Body of pancreas (tissue), 4 donors: ENCODE results near the gene UBE2E2. TPM values are rescaled to one million over a fixed set of nuclear protein-coding genes. Genes with fewer than 3 reads are reported as not detected.

Experiments
- ATAC-seq: fragments of 150-250 bp; one replicate; pipeline ENCODE4 v1.9.1; 2016
- DNase-seq, 4 donors: peaks; one replicate each; pipeline ENCODE4 v3.0.0-alpha.2; 2019
- H3K27ac ChIP-seq, 4 donors: fragments of 200-600 bp; sonication (generic); 1 replicate in 3 of 4; 2 replicates in 1 of 4; pipeline versions ENCODE4 v1.5.1 to v1.6.1; 2016 to 2019; ENCODE audit warnings: mild to moderate bottlenecking in 1 of 4, mixed read lengths in 1 of 4, moderate library complexity in 1 of 4
- H3K27me3 ChIP-seq, 2 donors: fragments of 200-600 bp; sonication (generic); one replicate each; pipeline ENCODE4 v1.6.0; 2016; ENCODE audit warnings: mild to moderate bottlenecking in 1 of 2
- H3K36me3 ChIP-seq, 2 donors: fragments of 200-600 bp; sonication (generic); replicated peaks in 1 of 2; 2 replicates each; pipeline ENCODE4 v1.5.1; 2016; ENCODE audit warnings: low read depth in 2 of 2; ENCODE audit not compliant: insufficient read depth in 1 of 2
- H3K4me1 ChIP-seq: fragments of 200-600 bp; sonication (generic); one replicate; pipeline ENCODE4 v1.6.0; 2016
- H3K4me3 ChIP-seq, 2 donors: fragments of 200-600 bp; sonication (generic); 1 replicate in 1 of 2; 2 replicates in 1 of 2; pipeline ENCODE4 v1.5.1; 2016 to 2019
- H3K9me3 ChIP-seq, 3 donors: fragments of 200-600 bp; sonication (generic); 1 replicate in 2 of 3; 2 replicates in 1 of 3; pipeline ENCODE4 v1.5.1; 2016
- POLR2A ChIP-seq, 3 donors: fragments of 450-650 bp; IDR thresholded peaks; one replicate each; pipeline ENCODE4 v1.6.1; 2016; ENCODE audit warnings: antibody characterized with exemption in 3 of 3, mild to moderate bottlenecking in 2 of 3
- WGBS, 2 donors: methylation state at CpG; one replicate each; pipeline ENCODE4 v1.1.5; 2017; 5-methylcytosine and 5-hydroxymethylcytosine counted together
- intact Hi-C: fragments of 100-400 bp; cut with DNase I; formaldehyde crosslinking; loops from one replicate; pipeline ENCODE4 v1.15.1; 2023
- total RNA-seq, 2 donors: library from RNA; depleted of rRNA; stranded (reverse); fragments of >200 nt; gene quantifications; one replicate each; pipeline ENCODE4 v1.1.0, GENCODE V29; 2016
- TF ChIP-seq, protein P1 (sequence below), 7 experiments: fragments of 450-650 bp in 4 of 7; fragments of 200-600 bp in 3 of 7; sonication (generic) in 3 of 7; IDR thresholded peaks; one replicate each; pipeline ENCODE4 v1.5.1; 2016 to 2019; ENCODE audit warnings: antibody characterized with exemption in 7 of 7

UBE2E2 gene
- total RNA-seq, 2 donors from 2014 or later, result 7.8 to 23.7 TPM

DNA sequence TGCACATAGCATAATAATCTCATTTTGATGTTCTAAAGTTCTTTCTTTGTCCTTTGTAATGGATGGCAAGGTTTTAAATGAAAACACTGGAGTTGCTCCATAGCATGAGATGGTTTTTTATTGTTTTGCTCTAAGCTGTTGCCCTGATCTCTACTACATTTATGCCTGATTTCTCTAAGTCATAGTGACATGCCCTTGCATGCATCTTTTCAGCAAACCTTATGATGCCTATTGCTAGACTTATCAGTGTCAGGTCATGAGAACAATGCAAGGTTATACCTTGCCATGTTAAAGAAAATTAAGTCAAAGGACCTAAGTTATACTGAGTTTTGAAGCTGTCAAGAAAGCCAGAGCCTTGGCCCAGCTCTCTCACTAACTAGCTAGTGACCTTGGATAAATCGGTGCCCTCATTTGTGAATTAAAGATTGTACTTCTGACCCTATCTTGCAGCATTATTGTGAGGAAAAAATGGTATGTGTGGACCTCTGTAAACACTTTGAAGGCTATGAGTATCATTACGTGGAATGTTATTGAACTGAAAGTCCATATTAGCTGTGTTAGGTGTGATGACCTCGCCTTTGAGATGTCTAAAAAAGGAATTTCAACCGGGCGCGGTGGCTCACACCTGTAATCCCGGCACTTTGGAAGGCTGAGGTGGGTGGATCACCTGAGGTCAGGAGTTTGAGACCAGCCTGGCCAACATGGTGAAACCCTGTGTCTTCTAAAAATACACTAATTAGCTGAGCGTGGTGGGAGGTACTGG, 346.2 kb downstream of the UBE2E2 start:
- Histone ChIP-seq H3K4me3 (no peak overlapping the region), H3K4me1 (no peaks in the 10 kb centered on the region), H3K27me3 (no peaks in the 10 kb centered on the region), H3K27ac (no peak overlapping the region), H3K9me3 (no peaks in the 10 kb centered on the region), H3K36me3 (no peaks in the 10 kb centered on the region)
- ATAC-seq, result no peak
- intact Hi-C loops, result no loop called here
- 89 to 90% methylated on average over 8 of the region's 8 CpGs for WGBS, 2 donors
- no peak for DNase-seq
- TF ChIP-seq, protein P1, sequence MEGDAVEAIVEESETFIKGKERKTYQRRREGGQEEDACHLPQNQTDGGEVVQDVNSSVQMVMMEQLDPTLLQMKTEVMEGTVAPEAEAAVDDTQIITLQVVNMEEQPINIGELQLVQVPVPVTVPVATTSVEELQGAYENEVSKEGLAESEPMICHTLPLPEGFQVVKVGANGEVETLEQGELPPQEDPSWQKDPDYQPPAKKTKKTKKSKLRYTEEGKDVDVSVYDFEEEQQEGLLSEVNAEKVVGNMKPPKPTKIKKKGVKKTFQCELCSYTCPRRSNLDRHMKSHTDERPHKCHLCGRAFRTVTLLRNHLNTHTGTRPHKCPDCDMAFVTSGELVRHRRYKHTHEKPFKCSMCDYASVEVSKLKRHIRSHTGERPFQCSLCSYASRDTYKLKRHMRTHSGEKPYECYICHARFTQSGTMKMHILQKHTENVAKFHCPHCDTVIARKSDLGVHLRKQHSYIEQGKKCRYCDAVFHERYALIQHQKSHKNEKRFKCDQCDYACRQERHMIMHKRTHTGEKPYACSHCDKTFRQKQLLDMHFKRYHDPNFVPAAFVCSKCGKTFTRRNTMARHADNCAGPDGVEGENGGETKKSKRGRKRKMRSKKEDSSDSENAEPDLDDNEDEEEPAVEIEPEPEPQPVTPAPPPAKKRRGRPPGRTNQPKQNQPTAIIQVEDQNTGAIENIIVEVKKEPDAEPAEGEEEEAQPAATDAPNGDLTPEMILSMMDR (IDR thresholded peaks at IDR 0.05), result no peak
- TF ChIP-seq POLR2A (IDR thresholded peaks at IDR 0.05), result no peak

DNA sequence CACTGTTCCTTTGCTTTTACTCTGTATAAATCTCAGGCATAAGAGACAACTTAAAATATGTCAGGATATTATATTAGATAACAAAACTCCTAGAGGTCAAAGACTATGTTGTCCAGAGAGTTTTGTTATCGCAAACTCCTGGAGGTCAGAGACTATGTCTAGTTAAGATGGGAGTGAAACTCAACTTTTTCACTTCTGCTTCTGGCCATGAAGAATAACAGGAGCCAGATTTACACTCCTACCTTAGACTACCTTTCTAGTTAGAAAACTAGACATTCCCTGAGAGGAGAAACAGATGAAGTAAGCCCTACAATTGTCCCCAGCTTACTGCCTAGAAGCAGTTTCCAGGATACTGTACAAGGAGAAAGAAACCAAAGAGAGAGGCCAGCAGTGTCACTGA, 347.3 kb downstream of the UBE2E2 start:
- no peaks in the 10 kb centered on the region for H3K27me3 ChIP-seq

DNA sequence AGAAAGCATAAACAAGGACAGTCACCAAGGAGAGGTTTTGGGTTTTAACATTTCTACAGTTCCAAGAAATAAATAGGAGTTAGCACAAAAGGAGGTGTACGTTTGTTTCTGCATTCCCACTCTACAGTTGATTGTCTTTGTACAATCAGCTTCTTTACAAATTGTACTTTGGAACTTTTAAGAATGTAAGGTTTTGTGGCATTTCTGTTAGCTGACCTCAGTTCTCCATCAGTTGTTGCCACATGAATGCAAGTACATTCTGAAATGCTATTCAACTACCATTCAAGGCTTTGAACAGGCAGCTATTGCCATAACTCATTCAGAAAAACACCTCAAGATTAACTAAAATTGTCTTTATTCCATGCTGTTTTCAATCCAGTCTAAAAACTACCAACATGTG, 349.4 kb downstream of the UBE2E2 start:
- no peak for TF ChIP-seq POLR2A (IDR thresholded peaks at IDR 0.05)
- TF ChIP-seq, protein P1 (IDR thresholded peaks at IDR 0.05), result no peak
- WGBS, 2 donors, result 78 to 84% methylated on average over 1 of the region's 1 CpG

More for the DNA sequence above, 347.3 kb downstream of the UBE2E2 start:
- 95 to 100% methylated on average over 1 of the region's 1 CpG for WGBS, 2 donors
- ATAC-seq, result no peak
- TF ChIP-seq POLR2A (IDR thresholded peaks at IDR 0.05), result no peak
- TF ChIP-seq, protein P1 (IDR thresholded peaks at IDR 0.05), result no peak
- intact Hi-C loops, result no loop called here
- no peaks in the 10 kb centered on the region for H3K9me3 ChIP-seq
- no peaks in the 10 kb centered on the region for H3K36me3 ChIP-seq
- H3K4me3 ChIP-seq, result no peak overlapping the region
- no peak for DNase-seq
- no peak overlapping the region for H3K27ac ChIP-seq
- H3K4me1 ChIP-seq, result no peaks in the 10 kb centered on the region

DNA sequence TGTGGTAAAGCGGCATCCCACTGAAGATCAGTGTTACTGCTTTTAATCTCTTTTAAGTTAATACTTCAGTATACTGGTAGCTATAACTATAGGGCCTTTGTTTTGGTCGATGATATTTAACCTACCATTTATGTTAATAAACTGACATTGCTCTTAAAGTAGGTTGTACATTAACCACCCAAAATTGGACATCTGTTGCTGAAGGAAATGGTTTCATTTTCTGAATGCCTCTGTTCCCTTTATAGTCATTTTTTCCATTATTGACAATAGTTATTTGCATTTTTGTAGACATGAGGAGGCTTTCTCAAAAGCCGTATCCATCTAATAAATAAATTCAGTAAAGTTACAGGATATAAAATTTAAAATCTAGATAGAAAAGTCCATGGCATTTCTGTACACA, 350.2 kb downstream of the UBE2E2 start:
- H3K27ac ChIP-seq, result no peak overlapping the region
- ATAC-seq (no peak), DNase-seq (no peak)
- no peaks in the 10 kb centered on the region for H3K36me3 ChIP-seq
- no peaks in the 10 kb centered on the region for H3K9me3 ChIP-seq
- 65 to 66% methylated on average over 3 of the region's 3 CpGs for WGBS, 2 donors
- H3K4me1 ChIP-seq, result no peaks in the 10 kb centered on the region
- no peak overlapping the region for H3K4me3 ChIP-seq
- no peaks in the 10 kb centered on the region for H3K27me3 ChIP-seq
- intact Hi-C loops, result no loop called here
- TF ChIP-seq, protein P1 (IDR thresholded peaks at IDR 0.05), result no peak
- no peak for TF ChIP-seq POLR2A (IDR thresholded peaks at IDR 0.05)

More for the DNA sequence above, 349.4 kb downstream of the UBE2E2 start:
- intact Hi-C loops, result no loop called here
- ATAC-seq (no peak), DNase-seq (no peak)
- H3K27me3 ChIP-seq, result no peaks in the 10 kb centered on the region
- H3K27ac ChIP-seq, result no peak overlapping the region
- H3K9me3 ChIP-seq, result no peaks in the 10 kb centered on the region
- H3K4me1 ChIP-seq, result no peaks in the 10 kb centered on the region
- H3K4me3 ChIP-seq, result no peak overlapping the region
- H3K36me3 ChIP-seq, result no peaks in the 10 kb centered on the region
